HL-60 (cell line): ENCODE results near the gene OSBPL6.

Experiments used
- DNase-seq, 2 experiments: peaks; one replicate each; pipeline ENCODE4 v3.0.0-alpha.2; 2010 to 2020; ENCODE audit warnings: low read depth in 1 of 2, low spot score in 1 of 2
- H3K27ac ChIP-seq: fragments of 250-450 bp; sonication (Bioruptor Pico); replicated peaks from 2 replicates; pipeline ENCODE4 v1.5.1; 2020; ENCODE audit warnings: mild to moderate bottlenecking, moderate library complexity
- H3K27me3 ChIP-seq: fragments of 250-450 bp; sonication (Bioruptor Pico); 2 replicates; pipeline ENCODE4 v1.5.1; 2021; ENCODE audit warnings: mild to moderate bottlenecking, moderate library complexity; ENCODE audit not compliant: insufficient read depth, poor library complexity, severe bottlenecking
- H3K4me3 ChIP-seq: replicated peaks from 2 replicates; pipeline ENCODE4 v1.5.1; 2011; ENCODE audit warnings: mild to moderate bottlenecking, control low read depth, low read length; ENCODE audit not compliant: insufficient read depth
- CTCF ChIP-seq: IDR thresholded peaks from one replicate; pipeline ENCODE4 v1.5.1; 2011; ENCODE audit warnings: low read length, control low read depth, inconsistent platforms; ENCODE audit not compliant: insufficient read depth
- GABPA ChIP-seq: IDR thresholded peaks from 2 replicates; pipeline ENCODE4 v1.6.1; 2012; ENCODE audit warnings: low read depth
- POLR2AphosphoS5 ChIP-seq: IDR thresholded peaks from 2 replicates; pipeline ENCODE4 v1.6.1; 2012; ENCODE audit warnings: low read depth
- SPI1 ChIP-seq: IDR thresholded peaks from 2 replicates; pipeline ENCODE4 v1.6.1; 2012; ENCODE audit warnings: low read depth, mild to moderate bottlenecking, borderline replicate concordance
- TF ChIP-seq, protein P1 (sequence below): IDR thresholded peaks from 2 replicates; pipeline ENCODE4 v1.6.1; 2012; ENCODE audit warnings: low read depth; ENCODE audit not compliant: insufficient replicate concordance

Gene OSBPL6

DNA sequence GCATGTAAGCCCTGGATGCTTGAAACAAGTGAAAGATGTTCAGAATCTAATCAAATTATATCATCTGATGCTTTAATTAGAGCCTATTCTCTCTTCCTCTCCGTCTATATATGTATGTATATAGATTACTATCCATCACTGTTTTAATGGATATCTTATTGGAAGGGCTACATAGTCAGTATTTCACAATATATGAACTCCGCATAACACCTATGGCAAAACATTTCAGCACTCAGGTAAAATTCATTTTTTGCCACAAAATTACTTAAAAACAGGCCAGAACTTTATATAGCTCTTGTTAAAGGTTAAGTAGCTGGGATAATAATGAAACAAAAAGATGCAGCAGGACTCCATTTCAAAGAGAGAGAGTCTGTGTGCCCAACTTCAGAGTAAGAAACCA is 258.0 kb downstream of the OSBPL6 start:
- no peak overlapping the region for H3K27ac ChIP-seq
- no peak for DNase-seq
- no peak overlapping the region for H3K4me3 ChIP-seq
- TF ChIP-seq SPI1 (no peak), GABPA (no peak), POLR2AphosphoS5 (no peak), CTCF (no peak)
- TF ChIP-seq, protein P1, sequence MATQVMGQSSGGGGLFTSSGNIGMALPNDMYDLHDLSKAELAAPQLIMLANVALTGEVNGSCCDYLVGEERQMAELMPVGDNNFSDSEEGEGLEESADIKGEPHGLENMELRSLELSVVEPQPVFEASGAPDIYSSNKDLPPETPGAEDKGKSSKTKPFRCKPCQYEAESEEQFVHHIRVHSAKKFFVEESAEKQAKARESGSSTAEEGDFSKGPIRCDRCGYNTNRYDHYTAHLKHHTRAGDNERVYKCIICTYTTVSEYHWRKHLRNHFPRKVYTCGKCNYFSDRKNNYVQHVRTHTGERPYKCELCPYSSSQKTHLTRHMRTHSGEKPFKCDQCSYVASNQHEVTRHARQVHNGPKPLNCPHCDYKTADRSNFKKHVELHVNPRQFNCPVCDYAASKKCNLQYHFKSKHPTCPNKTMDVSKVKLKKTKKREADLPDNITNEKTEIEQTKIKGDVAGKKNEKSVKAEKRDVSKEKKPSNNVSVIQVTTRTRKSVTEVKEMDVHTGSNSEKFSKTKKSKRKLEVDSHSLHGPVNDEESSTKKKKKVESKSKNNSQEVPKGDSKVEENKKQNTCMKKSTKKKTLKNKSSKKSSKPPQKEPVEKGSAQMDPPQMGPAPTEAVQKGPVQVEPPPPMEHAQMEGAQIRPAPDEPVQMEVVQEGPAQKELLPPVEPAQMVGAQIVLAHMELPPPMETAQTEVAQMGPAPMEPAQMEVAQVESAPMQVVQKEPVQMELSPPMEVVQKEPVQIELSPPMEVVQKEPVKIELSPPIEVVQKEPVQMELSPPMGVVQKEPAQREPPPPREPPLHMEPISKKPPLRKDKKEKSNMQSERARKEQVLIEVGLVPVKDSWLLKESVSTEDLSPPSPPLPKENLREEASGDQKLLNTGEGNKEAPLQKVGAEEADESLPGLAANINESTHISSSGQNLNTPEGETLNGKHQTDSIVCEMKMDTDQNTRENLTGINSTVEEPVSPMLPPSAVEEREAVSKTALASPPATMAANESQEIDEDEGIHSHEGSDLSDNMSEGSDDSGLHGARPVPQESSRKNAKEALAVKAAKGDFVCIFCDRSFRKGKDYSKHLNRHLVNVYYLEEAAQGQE, result no peak
- H3K27me3 ChIP-seq, result no peaks in the 10 kb centered on the region
